Keratinocyte (primary cell): Measurements from ENCODE around the gene LYSMD2. TPM values are rescaled to one million over a fixed set of nuclear protein-coding genes. Genes with fewer than 3 reads are reported as not detected.
A peak's percentile ranks its signal among the peaks of the same experiment; 100 is the strongest.

Source experiments
- DNase-seq: peaks from one replicate; pipeline ENCODE4 v3.0.0-alpha.2; 2011; ENCODE audit warnings: low read depth, missing footprints, low spot score
- FAIRE-seq: peaks from 2 replicates; lab custom pipeline; 2011; peaks lifted over from hg19 to GRCh38; lab: Jason Lieb, UNC
- H2AFZ ChIP-seq: 2 replicates; pipeline ENCODE4 v1.6.0; 2012; ENCODE audit warnings: low read length, control low read depth, inconsistent platforms; ENCODE audit not compliant: control insufficient read depth
- H3K27ac ChIP-seq: 2 replicates; pipeline ENCODE4 v1.5.1; 2011; ENCODE audit warnings: low read length; ENCODE audit not compliant: control insufficient read depth, insufficient read depth
- H3K27me3 ChIP-seq: 3 replicates; pipeline ENCODE4 v1.6.0; 2011; ENCODE audit warnings: low read length; ENCODE audit not compliant: control insufficient read depth, insufficient read depth; ENCODE audit errors: extremely low read depth
- H3K36me3 ChIP-seq, 2 experiments: 2 replicates in 1 of 2; 3 replicates in 1 of 2; pipeline ENCODE4 v1.5.1; 2011; ENCODE audit warnings: low read length in 2 of 2, mild to moderate bottlenecking in 1 of 2; ENCODE audit not compliant: control insufficient read depth in 2 of 2, insufficient read depth in 2 of 2; ENCODE audit errors: extremely low read depth in 1 of 2
- H3K4me1 ChIP-seq: 3 replicates; pipeline ENCODE4 v1.5.1; 2011; ENCODE audit warnings: low read length; ENCODE audit not compliant: control insufficient read depth, insufficient read depth; ENCODE audit errors: extremely low read depth
- H3K4me2 ChIP-seq: 3 replicates; pipeline ENCODE4 v1.6.0; 2011; ENCODE audit warnings: low read depth, low read length; ENCODE audit not compliant: control insufficient read depth, insufficient read depth; ENCODE audit errors: extremely low read depth
- H3K4me3 ChIP-seq, 3 experiments: fragments of 200-600 bp in 1 of 3; sonication (generic) in 1 of 3; 2 replicates in 2 of 3; 3 replicates in 1 of 3; pipeline ENCODE4 v1.5.1; 2011 to 2016; ENCODE audit warnings: low read length in 3 of 3, mild to moderate bottlenecking in 3 of 3, control low read depth in 2 of 3, inconsistent platforms in 1 of 3, low read depth in 1 of 3, mixed read lengths in 1 of 3, mixed run types in 1 of 3, moderate library complexity in 1 of 3; ENCODE audit not compliant: control insufficient read depth in 2 of 3, insufficient read depth in 2 of 3; ENCODE audit errors: extremely low read depth in 1 of 3
- H3K79me2 ChIP-seq: 2 replicates; pipeline ENCODE4 v1.6.0; 2012; ENCODE audit warnings: low read length; ENCODE audit not compliant: control insufficient read depth, insufficient read depth
- H3K9ac ChIP-seq: 3 replicates; pipeline ENCODE4 v1.6.0; 2011; ENCODE audit warnings: low read length; ENCODE audit not compliant: control insufficient read depth, insufficient read depth; ENCODE audit errors: extremely low read depth
- H3K9me1 ChIP-seq: 3 replicates; pipeline ENCODE4 v1.6.0; 2011; ENCODE audit warnings: low read length; ENCODE audit not compliant: control insufficient read depth, insufficient read depth; ENCODE audit errors: extremely low read depth
- H3K9me3 ChIP-seq: 2 replicates; pipeline ENCODE4 v1.5.1; 2012; ENCODE audit warnings: low read depth, low read length; ENCODE audit not compliant: control insufficient read depth
- H4K20me1 ChIP-seq: 3 replicates; pipeline ENCODE4 v1.6.0; 2011; ENCODE audit warnings: low read length; ENCODE audit not compliant: control insufficient read depth, insufficient read depth; ENCODE audit errors: extremely low read depth
- CTCF ChIP-seq, 3 experiments: IDR thresholded peaks in 1 of 3; conservative IDR thresholded peaks in 1 of 3; optimal IDR thresholded peaks in 1 of 3; 2 replicates in 2 of 3; 3 replicates in 1 of 3; pipeline versions ENCODE3 to v1.5.1; 2011; ENCODE audit warnings: low read length in 3 of 3, mild to moderate bottlenecking in 3 of 3, moderate library complexity in 2 of 3, control low read depth in 1 of 3, inconsistent platforms in 1 of 3; ENCODE audit not compliant: insufficient read depth in 2 of 3; ENCODE audit errors: extremely low read depth in 1 of 3
- EZH2 ChIP-seq: IDR thresholded peaks from one replicate; pipeline ENCODE4 v1.6.1; 2012; ENCODE audit warnings: inconsistent platforms, mild to moderate bottlenecking, low read length, moderate library complexity
- dilution Hi-C: fragments of 300-500 bp; cut with MboI; formaldehyde crosslinking; loops from one replicate; pipeline ENCODE4 v1.7.0; 2020; ENCODE audit warnings: low sequenced_read_pairs; ENCODE audit not compliant: extremely low pct_ligation_motif_present
- polyA plus RNA-seq, 5 experiments: library from polyadenylated mRNA; depleted of rRNA in 3 of 5; stranded (reverse) in 3 of 5; stranded (forward) in 1 of 5; unstranded in 1 of 5; fragments of >200 nt; gene quantifications; 1 replicate in 1 of 5; 2 replicates in 3 of 5; 3 replicates in 1 of 5; pipeline versions ENCODE4 v1.2.1 to v1.2.3, GENCODE V29; 2011 to 2012; ENCODE audit warnings: missing spikeins in 2 of 5, low read depth in 1 of 5, low replicate concordance in 1 of 5

Gene LYSMD2
- polyA plus RNA-seq, 1 donor (not counting 4 experiments of a cell fraction or from before 2014, with no cell fraction given) = 12.7 TPM

DNA sequence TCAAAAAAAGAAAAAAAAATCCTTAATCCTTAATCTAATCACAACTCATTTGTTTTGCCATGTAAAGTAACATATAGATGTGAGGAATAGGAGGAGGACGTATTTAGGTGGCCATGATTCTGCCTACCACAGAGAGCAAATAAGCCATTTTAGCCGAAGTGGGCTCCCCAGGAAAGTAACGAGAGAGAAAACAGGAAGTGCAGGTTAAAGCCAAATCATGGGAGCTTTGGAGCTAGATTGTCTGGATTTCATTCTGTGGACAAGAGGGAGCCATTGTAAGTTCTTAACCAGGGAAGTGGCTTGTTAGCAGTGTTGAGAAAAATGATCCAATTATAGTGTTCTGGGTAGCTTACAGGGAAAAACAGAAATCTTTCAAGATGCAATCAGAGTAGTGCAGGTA, 23.4 kb upstream of the LYSMD2 start:
- Histone ChIP-seq H3K9ac (no peak overlapping the region), H3K4me2 (no peak overlapping the region), H3K9me3 (no peaks in the 10 kb centered on the region), H3K79me2 (no peaks in the 10 kb centered on the region), H3K9me1 (no peaks in the 10 kb centered on the region), H3K27ac (no peak overlapping the region), H2AFZ (no peak overlapping the region), H3K27me3 (no peaks in the 10 kb centered on the region), H3K4me1 (no peaks in the 10 kb centered on the region), H3K4me3 (no peak overlapping the region), H3K36me3 (no peaks in the 10 kb centered on the region), H4K20me1 (no peaks in the 10 kb centered on the region)
- TF ChIP-seq CTCF (optimal IDR thresholded peaks at IDR 0.05 in 1 of 3, IDR thresholded peaks at IDR 0.05 in 1 of 3, conservative IDR thresholded peaks at IDR 0.05 in 1 of 3; ENCODE audit: extremely low read depth in 1 of 3, insufficient read depth in 2 of 3, low read length in 3 of 3) (no peak), EZH2 (no peak)
- DNase-seq (no peak), FAIRE-seq (no peak)
- dilution Hi-C loops = no loop called here

GRCh38 chr15:51759557-51760070, 22.2 kb upstream of the LYSMD2 start:
- dilution Hi-C loops = no loop called here
- no peaks in the 10 kb centered on the region for H3K79me2 ChIP-seq

More at GRCh38 chr15:51759557-51760070, 22.2 kb upstream of the LYSMD2 start:
- no peak for FAIRE-seq
- Histone ChIP-seq H3K9ac (no peak overlapping the region), H3K9me1 (no peaks in the 10 kb centered on the region), H3K27me3 (no peaks in the 10 kb centered on the region), H3K27ac (no peak overlapping the region), H3K4me1 (no peaks in the 10 kb centered on the region), H4K20me1 (no peaks in the 10 kb centered on the region), H3K36me3 (no peaks in the 10 kb centered on the region), H3K4me2 (no peak overlapping the region), H3K4me3 (no peak overlapping the region), H2AFZ (no peak overlapping the region), H3K9me3 (no peaks in the 10 kb centered on the region)
- TF ChIP-seq CTCF (optimal IDR thresholded peaks at IDR 0.05 in 1 of 3, IDR thresholded peaks at IDR 0.05 in 1 of 3, conservative IDR thresholded peaks at IDR 0.05 in 1 of 3; ENCODE audit: extremely low read depth in 1 of 3, insufficient read depth in 2 of 3, low read length in 3 of 3) (peak; percentile 8 to 26 (median 8)), EZH2 (no peak)
- no peak for DNase-seq
